ENCODE data around the gene GNG8. TPM values are rescaled to one million over a fixed set of nuclear protein-coding genes. Genes with fewer than 3 reads are reported as not detected.
A peak's percentile ranks its signal among the peaks of the same experiment; 100 is the strongest.

Gene GNG8
- total and polyA plus RNA-seq, 2 of the 13 experiments (the other 11 are each of a cell fraction or from before 2014, with no cell fraction given): not detected

- no peak overlapping the region for H3K9ac ChIP-seq (ENCODE audit: insufficient read depth, low read depth, low read length)
- peak overlapping the region; percentile 86 for H3K4me2 ChIP-seq (ENCODE audit: low read depth, low read length)
- ChIA-PET POLR2A (interaction anchor here (1.0 to 2.1 kb wide), 9 partner anchors 17 to 667 kb away, joined by 3 to 16 read pairs (median 6); partner anchors contain the start of genes CALM3 and CCDC61), CTCF (ENCODE audit: low intra/inter-chr PET ratio, low total read pairs) (interaction anchor here (1.5 to 2.2 kb wide), 4 partner anchors 37 to 132 kb away, joined by 4 to 34 read pairs (median 18); partner anchors contain the start of gene PTGIR)
- peaks cover 42% of the 10 kb centered on the region for H3K4me1 ChIP-seq (ENCODE audit: insufficient read depth, low read length)
- in situ Hi-C loops (cut with HindIII; ENCODE audit: extremely low pct_ligation_motif_present, low pct_unique_long_range_greater_than_20kb): loop anchor here (10.0 kb wide), 1 partner anchor 47 kb away; no protein-coding TSS in a partner anchor
- intact Hi-C loops (cut with micrococcal nuclease; ENCODE audit: unreplicated experiment): loop anchor here (1.0 kb wide), 1 partner anchor 48 kb away; no protein-coding TSS in a partner anchor
- no TSS peak for BruUV-seq (replicated peaks)
- peaks cover 5% of the 10 kb centered on the region; the same call in 1 of the 2 replicates for H4K20me1 ChIP-seq (ENCODE audit: insufficient read depth, low read length)
- H3K9me3 ChIP-seq (ENCODE audit: low read length): no peaks in the 10 kb centered on the region
- FAIRE-seq (peak; percentile 72), DNase-seq (ENCODE audit: low spot score) (peak; percentile 71), ATAC-seq (peak; percentile 78)
- no peak overlapping the region for H2AFZ ChIP-seq (ENCODE audit: low read length)
- H3K36me3 ChIP-seq (replicated peaks in 1 of 2; ENCODE audit: control insufficient read depth in 1 of 2, insufficient read depth in 2 of 2, low read length in 2 of 2): no peaks in the 10 kb centered on the region
- H3K27ac ChIP-seq (ENCODE audit: extremely low read length, insufficient read depth, low read length): no peak overlapping the region
- 10% methylated on average over 19 of the region's 19 CpGs for WGBS (ENCODE audit: low lambda C conversion rate)
- H3K4me3 ChIP-seq (replicated peaks in 1 of 3; ENCODE audit: insufficient read depth in 1 of 3, low read depth in 2 of 3, low read length in 3 of 3): peak overlapping the region; percentile 17 to 64 (median 54); a peak in 4 of 6 replicates
- H3K79me2 ChIP-seq (ENCODE audit: insufficient read depth, low read length): no peaks in the 10 kb centered on the region
- peaks cover 4 to 23% of the 10 kb centered on the region in 2 experiments; a peak in 3 of 5 replicates for H3K27me3 ChIP-seq (ENCODE audit: control insufficient read depth in 1 of 2, insufficient read depth in 2 of 2, low read length in 2 of 2)
- TF ChIP-seq ZNF274 (CRISPR knock-in tag; IDR thresholded peaks at IDR 0.05) (no peak), MATR3 (CRISPR knock-in tag; IDR thresholded peaks at IDR 0.05) (no peak), DNMT3B (CRISPR knock-in tag; conservative IDR thresholded peaks at IDR 0.05) (no peak), PHF8 (CRISPR knock-in tag; IDR thresholded peaks at IDR 0.05) (no peak), NPAS2 (CRISPR knock-in tag; IDR thresholded peaks at IDR 0.05; ENCODE audit: borderline replicate concordance) (no peak), ZNF333 (CRISPR knock-in tag; IDR thresholded peaks at IDR 0.05; ENCODE audit: borderline replicate concordance) (no peak), ZNF530 (CRISPR knock-in tag; IDR thresholded peaks at IDR 0.05; ENCODE audit: low read depth) (no peak), ETV6 (CRISPR knock-in tag; conservative IDR thresholded peaks at IDR 0.05) (no peak), ZNF354B (CRISPR knock-in tag; IDR thresholded peaks at IDR 0.05) (no peak), ZBTB14 (CRISPR knock-in tag; IDR thresholded peaks at IDR 0.05) (no peak), ZNF746 (CRISPR knock-in tag; IDR thresholded peaks at IDR 0.05) (no peak), EZH2 (conservative IDR thresholded peaks at IDR 0.05; ENCODE audit: low read depth, low read length) (no peak), ZNF20 (CRISPR knock-in tag; IDR thresholded peaks at IDR 0.05) (no peak)
Observed at GRCh38 chr19:46661735-46662592, 26.0 kb upstream of the GNG8 start.
